Nephron (organoid): ENCODE measurements around the gene NLGN4X.
"Not testable (repeated sequence)": the region's sequence is repeated elsewhere in the genome, so short reads cannot be mapped to it uniquely, and the experiment has no call there.

Experiments
- H3K27ac Mint-ChIP-seq, 3 experiments: 2 replicates each; pipeline ENCODE4 v1.8.0; 2020; ENCODE audit warnings: mixed read lengths in 3 of 3, mild to moderate bottlenecking in 2 of 3, moderate library complexity in 1 of 3
- H3K27me3 Mint-ChIP-seq: 2 replicates; pipeline ENCODE4 v1.8.0; 2021; ENCODE audit warnings: low read depth, mild to moderate bottlenecking, moderate library complexity, mixed read lengths
- H3K36me3 Mint-ChIP-seq: 2 replicates; pipeline ENCODE4 v1.8.0; 2020; ENCODE audit warnings: low read depth, mixed read lengths
- H3K4me1 Mint-ChIP-seq: 2 replicates; pipeline ENCODE4 v1.8.0; 2020; ENCODE audit warnings: mixed read lengths
- H3K4me3 Mint-ChIP-seq, 3 experiments: 2 replicates each; pipeline ENCODE4 v1.8.0; 2020; ENCODE audit warnings: mild to moderate bottlenecking in 3 of 3, mixed read lengths in 3 of 3, moderate library complexity in 2 of 3
- H3K9me3 Mint-ChIP-seq: 2 replicates; pipeline ENCODE4 v1.8.0; 2020; ENCODE audit warnings: mixed read lengths
- CTCF ChIP-seq, 3 experiments: fragments of 200-600 bp; sonication (generic); IDR thresholded peaks; one replicate each; pipeline ENCODE4 v1.5.0; 2021; ENCODE audit warnings: antibody characterized with exemption in 3 of 3; ENCODE audit not compliant: unreplicated experiment in 3 of 3

Gene NLGN4X

GRCh38 chrX:5928224-5928623 is 300.4 kb downstream of the NLGN4X start:
- TF ChIP-seq CTCF (IDR thresholded peaks at IDR 0.05; ENCODE audit: unreplicated experiment in 3 of 3), result no peak
- no peaks in the 10 kb centered on the region for H3K27me3 Mint-ChIP-seq
- H3K9me3 Mint-ChIP-seq, result no peaks in the 10 kb centered on the region
- H3K36me3 Mint-ChIP-seq, result no peaks in the 10 kb centered on the region
- no peak overlapping the region for H3K27ac Mint-ChIP-seq
- H3K4me3 Mint-ChIP-seq, result no peak overlapping the region
- no peaks in the 10 kb centered on the region for H3K4me1 Mint-ChIP-seq

GRCh38 chrX:5916945-5917344 is 311.7 kb downstream of the NLGN4X start:
- peaks cover 8% of the 10 kb centered on the region for H3K9me3 Mint-ChIP-seq
- H3K4me1 Mint-ChIP-seq, result no peaks in the 10 kb centered on the region
- H3K36me3 Mint-ChIP-seq, result peaks cover 3% of the 10 kb centered on the region
- H3K27me3 Mint-ChIP-seq, result peaks cover 3% of the 10 kb centered on the region
- no peak overlapping the region for H3K27ac Mint-ChIP-seq
- TF ChIP-seq CTCF (IDR thresholded peaks at IDR 0.05; ENCODE audit: unreplicated experiment in 3 of 3), result no peak
- no peak overlapping the region for H3K4me3 Mint-ChIP-seq

- Mint-ChIP-seq H3K4me3 (no peak overlapping the region), H3K27ac (no peak overlapping the region), H3K27me3 (peaks cover 3% of the 10 kb centered on the region), H3K4me1 (no peaks in the 10 kb centered on the region), H3K9me3 (peaks cover 8% of the 10 kb centered on the region), H3K36me3 (peaks cover 8% of the 10 kb centered on the region)
- TF ChIP-seq CTCF (IDR thresholded peaks at IDR 0.05; ENCODE audit: unreplicated experiment in 3 of 3), result no peak
These were observed 312.9 kb downstream of the NLGN4X start for GRCh38 chrX:5915783-5916182.

- no peaks in the 10 kb centered on the region for H3K4me1 Mint-ChIP-seq
- no peak for TF ChIP-seq CTCF (IDR thresholded peaks at IDR 0.05; ENCODE audit: unreplicated experiment in 3 of 3)
- no peak overlapping the region for H3K4me3 Mint-ChIP-seq
- H3K27ac Mint-ChIP-seq, result no peak overlapping the region
- H3K27me3 Mint-ChIP-seq, result no peaks in the 10 kb centered on the region
- H3K36me3 Mint-ChIP-seq, result peaks cover 37% of the 10 kb centered on the region
- H3K9me3 Mint-ChIP-seq, result peaks cover 6% of the 10 kb centered on the region
These were observed 321.5 kb downstream of the NLGN4X start for GRCh38 chrX:5907207-5907606.

- not testable (repeated sequence) for H3K27me3 Mint-ChIP-seq, H3K4me3 Mint-ChIP-seq, H3K27ac Mint-ChIP-seq, H3K4me1 Mint-ChIP-seq, H3K9me3 Mint-ChIP-seq
- H3K36me3 Mint-ChIP-seq, result peaks cover 35% of the 10 kb centered on the region
These were observed 325.0 kb downstream of the NLGN4X start for GRCh38 chrX:5903586-5904190.

- peaks cover 12% of the 10 kb centered on the region for H3K36me3 Mint-ChIP-seq
These were observed 330.2 kb downstream of the NLGN4X start for GRCh38 chrX:5898463-5898862.

More at GRCh38 chrX:5898463-5898862, 330.2 kb downstream of the NLGN4X start:
- Mint-ChIP-seq H3K4me1 (peaks cover 13% of the 10 kb centered on the region), H3K9me3 (no peaks in the 10 kb centered on the region), H3K27ac (no peak overlapping the region), H3K4me3 (no peak overlapping the region), H3K27me3 (no peaks in the 10 kb centered on the region)
- no peak for TF ChIP-seq CTCF (IDR thresholded peaks at IDR 0.05; ENCODE audit: unreplicated experiment in 3 of 3)
